Gastroesophageal sphincter (tissue), 3 donors: ENCODE data around the gene GRAMD1A.

Experiments used
- EP300 ChIP-seq: sonication (generic); formaldehyde crosslinking; IDR thresholded peaks from one replicate; pipeline ENCODE4 v1.6.1; 2017; ENCODE audit warnings: antibody characterized with exemption, mild to moderate bottlenecking
- TF ChIP-seq, protein P1 (sequence below), 4 experiments: fragments of 200-600 bp in 2 of 4; fragments of 450-650 bp in 2 of 4; sonication (generic) in 1 of 4; IDR thresholded peaks; one replicate each; pipeline ENCODE4 v1.5.1; 2017 to 2019; ENCODE audit warnings: antibody characterized with exemption in 4 of 4, mild to moderate bottlenecking in 2 of 4, moderate library complexity in 2 of 4

DNA sequence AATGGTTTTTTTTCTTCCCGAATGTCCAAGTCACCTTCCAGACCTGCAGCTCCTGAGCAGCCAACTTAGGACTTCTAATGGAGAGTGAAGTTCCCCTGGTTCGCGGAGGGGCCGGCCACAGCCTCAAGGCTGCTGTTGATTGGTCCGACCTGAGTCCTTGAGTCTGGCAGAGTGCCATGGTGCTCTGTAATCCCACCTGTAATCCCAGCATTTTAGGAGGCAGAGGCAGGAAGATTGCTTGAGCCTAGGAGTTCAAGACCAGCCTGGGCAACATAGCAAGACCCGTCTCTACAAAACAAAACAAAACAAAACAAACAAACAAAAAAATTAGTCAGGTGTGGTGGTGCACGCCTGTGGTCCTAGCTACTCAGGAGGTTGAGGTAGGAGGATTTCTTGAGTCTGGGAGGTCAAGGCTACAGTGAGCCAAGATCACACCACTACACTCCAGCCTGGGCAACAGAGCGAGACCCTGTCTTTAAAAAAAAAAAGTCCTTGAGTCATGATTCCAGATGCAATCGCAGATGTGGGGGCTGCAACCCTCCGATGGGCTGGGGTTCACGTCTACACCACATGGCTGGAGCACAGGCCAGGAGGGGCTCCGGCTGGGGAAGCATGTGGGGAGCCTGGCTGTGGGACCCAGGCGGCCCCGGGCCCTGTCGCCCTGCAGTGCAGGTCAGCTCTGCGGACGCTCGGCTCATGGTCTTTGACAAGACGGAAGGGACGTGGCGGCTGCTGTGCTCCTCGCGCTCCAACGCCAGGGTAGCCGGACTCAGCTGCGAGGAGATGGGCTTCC, 59.1 kb downstream of the GRAMD1A start:
- TF ChIP-seq, protein P1, sequence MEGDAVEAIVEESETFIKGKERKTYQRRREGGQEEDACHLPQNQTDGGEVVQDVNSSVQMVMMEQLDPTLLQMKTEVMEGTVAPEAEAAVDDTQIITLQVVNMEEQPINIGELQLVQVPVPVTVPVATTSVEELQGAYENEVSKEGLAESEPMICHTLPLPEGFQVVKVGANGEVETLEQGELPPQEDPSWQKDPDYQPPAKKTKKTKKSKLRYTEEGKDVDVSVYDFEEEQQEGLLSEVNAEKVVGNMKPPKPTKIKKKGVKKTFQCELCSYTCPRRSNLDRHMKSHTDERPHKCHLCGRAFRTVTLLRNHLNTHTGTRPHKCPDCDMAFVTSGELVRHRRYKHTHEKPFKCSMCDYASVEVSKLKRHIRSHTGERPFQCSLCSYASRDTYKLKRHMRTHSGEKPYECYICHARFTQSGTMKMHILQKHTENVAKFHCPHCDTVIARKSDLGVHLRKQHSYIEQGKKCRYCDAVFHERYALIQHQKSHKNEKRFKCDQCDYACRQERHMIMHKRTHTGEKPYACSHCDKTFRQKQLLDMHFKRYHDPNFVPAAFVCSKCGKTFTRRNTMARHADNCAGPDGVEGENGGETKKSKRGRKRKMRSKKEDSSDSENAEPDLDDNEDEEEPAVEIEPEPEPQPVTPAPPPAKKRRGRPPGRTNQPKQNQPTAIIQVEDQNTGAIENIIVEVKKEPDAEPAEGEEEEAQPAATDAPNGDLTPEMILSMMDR (IDR thresholded peaks at IDR 0.05): no peak
- no peak for TF ChIP-seq EP300
